GM12891 (cell line): ENCODE measurements around the gene NKX2-3.

Source experiments
- DNase-seq: peaks from one replicate; pipeline ENCODE4 v3.0.0; 2011; ENCODE audit warnings: low spot score; ENCODE audit not compliant: insufficient read length
- FAIRE-seq: peaks from 2 replicates; lab custom pipeline; 2011; peaks lifted over from hg19 to GRCh38; lab: Jason Lieb, UNC
- PAX5 ChIP-seq: IDR thresholded peaks from 2 replicates; pipeline ENCODE4 v1.6.1; 2011; ENCODE audit warnings: low read length, moderate library complexity, mild to moderate bottlenecking; ENCODE audit not compliant: insufficient read depth, severe bottlenecking
- POLR2A ChIP-seq: IDR thresholded peaks from 2 replicates; pipeline ENCODE4 v1.6.1; 2011; ENCODE audit warnings: low read depth, low read length, control low read depth
- POLR2AphosphoS5 ChIP-seq: IDR thresholded peaks from 2 replicates; pipeline ENCODE4 v1.6.1; 2011; ENCODE audit warnings: low read depth, low read length, control low read depth
- POU2F2 ChIP-seq: IDR thresholded peaks from 2 replicates; pipeline ENCODE4 v1.6.1; 2011; ENCODE audit warnings: low read depth, mild to moderate bottlenecking, control low read depth, low read length, moderate library complexity
- SPI1 ChIP-seq: IDR thresholded peaks from 2 replicates; pipeline ENCODE4 v1.6.1; 2011; ENCODE audit warnings: low read depth, low read length, control low read depth
- TAF1 ChIP-seq: IDR thresholded peaks from 2 replicates; pipeline ENCODE4 v1.6.1; 2011; ENCODE audit warnings: low read depth, low read length, control low read depth

NKX2-3 gene

GRCh38 chr10:99526861-99527504 is 5.8 kb upstream of the NKX2-3 start:
- FAIRE-seq, result no peak
- TF ChIP-seq POU2F2, result no peak
- TF ChIP-seq POLR2A, result no peak
- TF ChIP-seq SPI1, result no peak
- TF ChIP-seq POLR2AphosphoS5, result no peak
- TF ChIP-seq TAF1, result no peak
- no peak for TF ChIP-seq PAX5
- no peak for DNase-seq

DNA sequence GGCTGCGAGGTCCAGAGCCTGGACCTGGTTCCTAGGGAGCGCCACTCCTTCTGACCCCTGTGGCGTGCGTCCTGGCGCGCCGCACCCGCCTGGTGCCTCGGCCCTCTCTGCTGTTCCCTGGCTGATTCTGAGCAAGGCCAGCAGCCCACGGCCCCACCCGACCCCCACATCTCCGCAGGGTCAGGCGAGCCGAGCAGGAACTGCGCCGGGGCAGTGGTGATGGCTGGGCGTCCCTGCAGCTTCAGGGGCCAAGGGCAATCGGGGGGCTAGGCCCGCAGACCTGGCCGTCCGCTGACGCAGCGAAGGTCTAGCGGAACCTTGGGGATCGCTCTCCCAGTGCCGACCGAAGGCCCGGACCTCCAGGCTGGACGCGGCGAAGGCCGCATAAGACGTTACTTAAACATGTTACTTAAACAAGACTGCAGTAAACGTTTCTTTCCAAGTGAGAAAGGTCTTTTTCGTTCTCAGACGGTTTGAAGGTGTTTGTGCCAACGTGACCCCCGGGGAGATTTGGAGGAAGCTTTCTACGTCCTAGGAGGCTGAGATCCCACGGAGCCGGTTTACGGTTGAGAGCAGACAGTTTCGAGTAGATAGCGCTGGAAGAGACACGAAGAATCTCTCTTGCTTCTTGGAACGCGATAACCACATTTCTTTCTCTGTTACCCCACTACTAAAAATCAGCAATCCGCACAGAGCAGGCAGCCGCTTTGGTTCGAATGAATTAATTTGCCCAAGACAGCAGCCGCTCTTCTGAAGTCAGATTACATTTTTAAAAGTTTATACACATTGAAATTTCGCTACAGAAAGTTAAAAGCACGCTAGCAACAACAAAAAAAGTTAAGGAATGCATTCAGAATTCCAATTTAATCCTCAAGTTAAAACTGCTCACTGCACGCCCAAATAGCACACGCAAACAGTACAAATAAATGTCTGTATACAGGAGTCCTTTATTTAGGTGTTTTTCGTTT is 4.9 kb upstream of the NKX2-3 start:
- FAIRE-seq (no peak), DNase-seq (no peak)
- TF ChIP-seq POLR2AphosphoS5 (no peak), POLR2A (no peak), POU2F2 (no peak), TAF1 (no peak), SPI1 (no peak), PAX5 (no peak)

DNA sequence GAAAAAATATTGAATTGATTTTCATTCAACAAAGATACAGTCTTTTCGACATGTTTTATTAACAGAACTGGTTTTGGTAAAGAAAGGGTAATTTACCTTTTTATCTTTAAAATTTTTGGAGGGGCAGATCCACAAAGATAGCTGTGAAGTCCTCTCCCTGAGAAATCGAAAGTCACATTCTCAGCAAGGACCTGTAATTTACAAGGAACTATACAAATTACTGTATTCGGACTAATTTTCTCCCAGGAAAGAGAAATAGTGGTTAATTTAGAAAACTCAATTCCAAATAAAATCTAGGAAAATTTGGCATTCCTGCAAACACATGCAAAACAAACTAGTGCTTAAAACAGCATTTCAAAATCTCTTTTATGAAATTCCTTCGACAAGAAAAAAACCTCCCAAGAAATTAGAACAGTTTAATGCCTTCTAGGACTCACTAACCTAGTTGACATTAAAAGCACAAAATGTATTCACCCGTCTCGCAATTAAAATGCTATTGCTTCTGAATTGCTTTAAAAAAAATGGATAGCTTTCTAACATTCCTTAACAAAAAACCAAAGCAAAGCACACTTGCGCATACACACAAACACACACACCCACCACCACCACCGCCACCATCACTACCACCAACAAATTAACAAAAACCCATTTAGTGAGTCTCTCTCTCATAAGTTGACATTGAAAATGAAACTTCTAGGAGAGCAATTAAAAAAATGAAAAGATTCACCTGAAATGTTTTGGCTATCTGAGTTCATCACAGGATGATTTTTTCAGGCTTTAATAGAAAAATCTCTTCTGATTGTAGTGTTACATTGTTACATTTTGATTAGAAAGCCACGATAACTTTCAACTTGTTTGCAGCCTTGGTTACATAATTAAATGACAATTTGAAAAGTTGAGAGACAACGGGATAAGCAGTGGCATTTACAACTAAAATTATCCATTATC is 4.0 kb upstream of the NKX2-3 start:
- FAIRE-seq, result no peak
- TF ChIP-seq SPI1 (no peak), POLR2A (no peak), POLR2AphosphoS5 (no peak), PAX5 (no peak), TAF1 (no peak), POU2F2 (no peak)
- DNase-seq, result no peak

DNA sequence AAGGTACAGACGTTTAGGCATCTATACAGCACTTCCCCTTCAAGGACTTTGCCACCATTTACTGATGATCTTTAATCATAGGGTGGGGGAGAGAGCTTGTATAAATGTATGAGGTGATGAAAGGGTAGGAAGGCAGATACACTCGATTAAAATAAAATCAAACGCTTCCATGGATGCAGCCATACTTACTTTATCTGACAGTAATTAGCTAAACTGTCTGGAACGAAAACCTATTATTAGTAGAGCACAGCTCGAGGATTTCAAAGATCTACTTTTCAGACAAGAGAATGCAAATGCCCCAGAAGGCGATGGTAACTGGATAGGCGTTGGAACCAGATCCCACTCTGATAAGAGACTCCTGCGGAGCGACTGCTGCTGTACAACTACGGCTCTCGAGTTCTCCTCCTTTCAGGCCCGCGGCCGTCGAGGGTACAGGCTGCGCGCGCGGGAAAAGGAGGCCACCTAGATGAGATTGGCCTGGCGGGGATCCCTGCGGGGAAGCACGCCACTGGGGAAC is 3.1 kb upstream of the NKX2-3 start:
- DNase-seq, result no peak
- TF ChIP-seq PAX5, result no peak
- TF ChIP-seq TAF1, result no peak
- no peak for TF ChIP-seq POLR2A
- no peak for TF ChIP-seq SPI1
- TF ChIP-seq POLR2AphosphoS5, result no peak
- TF ChIP-seq POU2F2, result no peak
- no peak for FAIRE-seq

GRCh38 chr10:99530108-99531025 is 2.4 kb upstream of the NKX2-3 start:
- no peak for TF ChIP-seq SPI1
- TF ChIP-seq PAX5, result no peak
- TF ChIP-seq POLR2A, result no peak
- DNase-seq (no peak), FAIRE-seq (no peak)

DNA sequence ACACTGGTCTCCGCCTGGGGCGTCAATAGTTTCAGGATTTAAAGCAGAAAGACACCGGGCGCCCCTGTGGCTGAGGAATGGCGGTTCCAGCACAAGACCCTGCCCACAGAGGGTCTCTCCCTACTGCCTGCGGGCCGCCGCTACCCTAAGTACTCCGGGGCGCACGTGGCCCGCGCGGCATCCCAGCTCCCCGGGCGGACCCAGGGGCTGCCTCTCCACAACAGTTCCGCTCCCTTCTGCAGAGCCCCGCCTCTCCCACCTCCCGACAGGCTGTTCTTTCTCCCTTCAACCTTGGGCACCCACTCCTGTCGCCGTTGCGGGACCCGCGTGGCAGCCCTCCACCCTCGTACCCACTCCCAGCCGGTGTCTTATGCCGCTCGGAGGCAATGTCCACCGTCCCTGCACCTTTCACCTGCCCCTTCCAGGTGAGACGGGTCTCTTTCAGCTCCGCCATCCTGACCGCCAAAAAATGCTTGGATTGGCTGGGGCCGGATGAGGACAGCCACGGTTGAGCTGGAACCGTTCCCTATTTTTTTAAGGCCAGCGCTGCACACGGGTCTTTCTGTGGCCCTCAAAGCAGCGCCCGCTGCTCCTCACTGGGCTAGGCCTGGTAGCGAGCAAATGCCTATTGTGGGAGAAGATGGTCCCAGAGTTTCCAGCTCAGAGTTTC is 1.6 kb upstream of the NKX2-3 start:
- no peak for FAIRE-seq
- no peak for DNase-seq
- TF ChIP-seq POLR2A (no peak), TAF1 (no peak), PAX5 (no peak), SPI1 (no peak), POLR2AphosphoS5 (no peak), POU2F2 (no peak)

GRCh38 chr10:99531696-99532593 is 797 bp upstream of the NKX2-3 start:
- no peak for FAIRE-seq
- TF ChIP-seq POLR2A, result no peak
- DNase-seq, result no peak

DNA sequence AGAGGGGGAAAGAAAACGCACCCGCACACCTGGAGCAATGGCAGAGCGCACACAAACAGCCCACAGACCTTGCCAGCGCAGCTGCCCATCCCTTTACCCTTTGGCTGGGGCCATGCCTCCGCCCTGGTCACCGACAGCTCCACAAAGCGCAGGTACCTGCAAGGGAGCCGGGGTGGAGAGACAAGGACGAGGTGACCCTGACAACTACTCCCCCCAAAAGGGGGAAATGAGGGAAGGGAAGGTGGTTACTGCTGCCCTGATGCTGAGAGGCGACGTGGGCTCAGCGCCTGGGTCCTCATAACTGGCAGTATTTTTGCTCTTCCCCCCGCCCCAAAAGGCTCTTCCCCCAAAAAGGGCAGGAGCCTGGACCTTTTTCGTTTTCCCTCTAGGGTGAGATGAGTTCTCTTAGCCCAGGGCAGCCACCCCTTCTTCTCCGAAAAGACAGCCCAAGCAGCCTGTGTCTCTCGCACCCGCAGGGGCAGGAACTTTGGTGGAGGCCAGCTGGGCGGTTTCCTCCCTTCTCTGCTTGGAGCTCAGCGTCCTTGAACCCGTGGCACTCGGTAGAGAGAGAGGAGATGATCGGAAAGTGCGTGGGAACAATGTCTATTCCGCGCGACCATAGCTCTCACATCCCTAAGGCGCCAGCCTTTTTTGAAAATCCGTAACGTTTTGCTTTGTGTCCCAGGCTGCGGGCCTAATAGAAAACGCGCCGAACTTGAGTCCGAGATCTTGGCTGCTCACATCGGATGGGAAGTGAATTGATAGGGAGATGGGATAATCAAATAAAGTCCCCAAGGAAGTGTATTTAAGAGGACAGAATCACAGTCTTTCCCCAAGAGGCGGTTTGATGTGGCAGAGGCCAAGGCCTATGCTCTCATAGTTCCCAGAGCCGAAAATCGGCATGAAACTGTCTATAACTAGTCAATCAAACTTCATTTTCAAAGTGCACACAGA is 1.0 kb downstream of the NKX2-3 start:
- FAIRE-seq, result no peak
- no peak for TF ChIP-seq SPI1
- TF ChIP-seq POLR2AphosphoS5, result no peak
- TF ChIP-seq POLR2A, result no peak
- TF ChIP-seq POU2F2, result no peak
- no peak for DNase-seq
